Osteocyte (in vitro differentiated cells): Measurements from ENCODE around the gene CASKIN1. TPM values are rescaled to one million over a fixed set of nuclear protein-coding genes. Genes with fewer than 3 reads are reported as not detected.

Source experiments
- DNase-seq: peaks from one replicate; pipeline ENCODE4 v3.0.0; 2021; ENCODE audit warnings: mixed read lengths; ENCODE audit not compliant: unreplicated experiment; ENCODE audit errors: extremely low spot score
- H3K27ac Mint-ChIP-seq: one replicate; pipeline ENCODE4 v1.8.0; 2021; ENCODE audit warnings: mild to moderate bottlenecking, mixed read lengths; ENCODE audit not compliant: unreplicated experiment
- H3K27me3 Mint-ChIP-seq: one replicate; pipeline ENCODE4 v1.8.0; 2021; ENCODE audit warnings: mixed read lengths; ENCODE audit not compliant: unreplicated experiment
- H3K36me3 Mint-ChIP-seq: one replicate; pipeline ENCODE4 v1.8.0; 2021; ENCODE audit warnings: mixed read lengths; ENCODE audit not compliant: unreplicated experiment
- H3K4me1 Mint-ChIP-seq: one replicate; pipeline ENCODE4 v1.8.0; 2021; ENCODE audit warnings: mixed read lengths; ENCODE audit not compliant: unreplicated experiment
- H3K4me3 Mint-ChIP-seq: one replicate; pipeline ENCODE4 v1.8.0; 2021; ENCODE audit warnings: mild to moderate bottlenecking, moderate library complexity, mixed read lengths; ENCODE audit not compliant: unreplicated experiment
- H3K9me3 Mint-ChIP-seq: one replicate; pipeline ENCODE4 v1.8.0; 2021; ENCODE audit warnings: mixed read lengths; ENCODE audit not compliant: unreplicated experiment
- total RNA-seq: library from RNA; stranded (reverse); gene quantifications from 2 replicates; pipeline ENCODE4 v1.2.1, GENCODE V29; 2021
- TF ChIP-seq, protein P1 (sequence below): fragments of 200-600 bp; sonication (generic); IDR thresholded peaks from 2 replicates; pipeline ENCODE4 v1.5.0; 2021; ENCODE audit warnings: antibody characterized with exemption, mild to moderate bottlenecking, moderate library complexity

Gene CASKIN1
- total RNA-seq, 1 donor from 2014 or later = 2.4 TPM

DNA sequence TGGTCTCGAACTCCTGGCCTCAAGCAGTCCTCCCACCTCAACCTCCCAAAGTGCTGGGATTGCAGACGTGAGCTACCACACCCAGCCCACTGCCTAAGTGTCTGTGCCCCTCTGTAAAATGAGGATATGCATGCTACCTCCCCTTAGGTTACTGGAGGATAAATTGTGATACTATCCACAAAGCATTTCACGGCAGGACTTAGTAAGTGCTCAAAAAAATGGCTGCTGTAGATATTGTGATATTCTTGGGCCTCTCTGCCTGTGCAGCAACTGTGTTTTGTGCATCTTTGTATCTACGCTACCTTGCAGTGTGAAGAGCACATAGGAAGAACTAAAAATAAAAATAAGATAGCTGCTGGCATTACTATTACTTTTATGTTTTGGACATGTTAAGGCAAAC, 1.9 kb upstream of the CASKIN1 start:
- peaks cover 17% of the 10 kb centered on the region for H3K27me3 Mint-ChIP-seq
- TF ChIP-seq, protein P1, sequence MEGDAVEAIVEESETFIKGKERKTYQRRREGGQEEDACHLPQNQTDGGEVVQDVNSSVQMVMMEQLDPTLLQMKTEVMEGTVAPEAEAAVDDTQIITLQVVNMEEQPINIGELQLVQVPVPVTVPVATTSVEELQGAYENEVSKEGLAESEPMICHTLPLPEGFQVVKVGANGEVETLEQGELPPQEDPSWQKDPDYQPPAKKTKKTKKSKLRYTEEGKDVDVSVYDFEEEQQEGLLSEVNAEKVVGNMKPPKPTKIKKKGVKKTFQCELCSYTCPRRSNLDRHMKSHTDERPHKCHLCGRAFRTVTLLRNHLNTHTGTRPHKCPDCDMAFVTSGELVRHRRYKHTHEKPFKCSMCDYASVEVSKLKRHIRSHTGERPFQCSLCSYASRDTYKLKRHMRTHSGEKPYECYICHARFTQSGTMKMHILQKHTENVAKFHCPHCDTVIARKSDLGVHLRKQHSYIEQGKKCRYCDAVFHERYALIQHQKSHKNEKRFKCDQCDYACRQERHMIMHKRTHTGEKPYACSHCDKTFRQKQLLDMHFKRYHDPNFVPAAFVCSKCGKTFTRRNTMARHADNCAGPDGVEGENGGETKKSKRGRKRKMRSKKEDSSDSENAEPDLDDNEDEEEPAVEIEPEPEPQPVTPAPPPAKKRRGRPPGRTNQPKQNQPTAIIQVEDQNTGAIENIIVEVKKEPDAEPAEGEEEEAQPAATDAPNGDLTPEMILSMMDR = no peak
- no peaks in the 10 kb centered on the region for H3K9me3 Mint-ChIP-seq
- H3K27ac Mint-ChIP-seq = no peak overlapping the region
- peak overlapping the region; percentile 41 for H3K4me3 Mint-ChIP-seq
- no peak for DNase-seq
- H3K4me1 Mint-ChIP-seq = no peaks in the 10 kb centered on the region
- no peaks in the 10 kb centered on the region for H3K36me3 Mint-ChIP-seq

DNA sequence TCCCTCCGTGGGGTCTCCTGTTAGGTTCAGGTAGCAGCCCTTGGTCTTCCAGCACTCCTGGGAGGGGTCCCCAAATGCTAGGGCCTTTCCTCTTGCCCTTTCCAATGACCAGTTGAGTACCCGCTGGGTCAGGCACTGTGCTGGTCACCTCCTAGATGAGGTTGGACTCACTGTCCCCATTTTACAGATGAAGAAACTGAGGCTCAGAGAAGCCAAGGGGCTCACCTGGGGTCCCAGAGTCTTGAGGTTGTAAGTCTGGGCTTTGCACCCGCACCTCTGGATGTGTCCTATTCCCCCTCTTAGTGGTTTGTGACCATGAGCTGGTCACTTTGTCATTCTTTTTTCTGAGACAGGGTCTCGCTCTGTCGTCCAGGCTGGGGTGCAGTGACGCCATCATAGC, 1.4 kb upstream of the CASKIN1 start:
- H3K4me1 Mint-ChIP-seq = no peaks in the 10 kb centered on the region
- no peaks in the 10 kb centered on the region for H3K9me3 Mint-ChIP-seq
- H3K27me3 Mint-ChIP-seq = peaks cover 17% of the 10 kb centered on the region
- no peaks in the 10 kb centered on the region for H3K36me3 Mint-ChIP-seq
- DNase-seq = no peak
- peak overlapping the region; percentile 41 for H3K4me3 Mint-ChIP-seq
- TF ChIP-seq, protein P1 = no peak
- no peak overlapping the region for H3K27ac Mint-ChIP-seq

- Mint-ChIP-seq H3K36me3 (no peaks in the 10 kb centered on the region), H3K27ac (no peak overlapping the region), H3K4me3 (peak overlapping the region; percentile 58), H3K27me3 (peaks cover 17% of the 10 kb centered on the region), H3K4me1 (no peaks in the 10 kb centered on the region), H3K9me3 (no peaks in the 10 kb centered on the region)
- no peak for DNase-seq
- TF ChIP-seq, protein P1 = no peak
Measured at GRCh38 chr16:2196981-2197511, 641 bp upstream of the CASKIN1 start.

GRCh38 chr16:2195322-2196161, 863 bp downstream of the CASKIN1 start:
- Mint-ChIP-seq H3K4me3 (peak overlapping the region; percentile 62), H3K36me3 (no peaks in the 10 kb centered on the region), H3K27me3 (peaks cover 17% of the 10 kb centered on the region), H3K27ac (no peak overlapping the region), H3K4me1 (no peaks in the 10 kb centered on the region), H3K9me3 (no peaks in the 10 kb centered on the region)
- TF ChIP-seq, protein P1 = no peak
- no peak for DNase-seq

DNA sequence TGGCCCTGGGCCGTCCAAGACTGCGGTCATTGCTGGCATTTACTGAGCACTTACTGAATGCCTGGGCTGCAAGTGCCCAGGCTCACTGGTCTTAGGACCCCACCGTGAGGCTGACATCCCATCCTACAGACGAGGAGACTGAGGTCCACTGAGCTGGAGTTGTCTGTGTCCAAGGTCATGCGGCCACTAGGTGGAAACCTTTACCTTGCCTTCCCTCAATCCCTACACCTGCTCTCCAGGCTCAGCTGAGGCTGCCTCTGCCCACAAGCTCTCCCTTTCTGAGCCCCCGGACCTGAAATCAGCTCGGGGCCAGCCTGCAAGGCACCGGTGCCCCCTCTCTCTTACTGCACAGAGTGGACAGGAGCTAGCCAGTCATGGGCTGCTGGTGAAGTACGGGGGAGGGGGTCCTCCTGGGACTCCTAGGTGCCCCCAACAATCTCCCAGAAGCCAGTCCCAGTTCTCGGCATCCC, 1.5 kb downstream of the CASKIN1 start:
- Mint-ChIP-seq H3K27ac (no peak overlapping the region), H3K4me3 (no peak overlapping the region), H3K4me1 (no peaks in the 10 kb centered on the region), H3K36me3 (no peaks in the 10 kb centered on the region), H3K9me3 (no peaks in the 10 kb centered on the region), H3K27me3 (peaks cover 11% of the 10 kb centered on the region)
- TF ChIP-seq, protein P1 = peak; percentile 42
- DNase-seq = no peak
